GM12878 (cell line): ENCODE data around the gene TRMT10C. TPM values are rescaled to one million over a fixed set of nuclear protein-coding genes. Genes with fewer than 3 reads are reported as not detected.

ENCODE experiments used
- ATAC-seq: fragments of 200-7000 bp; cut with Tn5 transposase; 3 replicates; pipeline ENCODE4 v1.9.1; 2020; ENCODE audit warnings: mild to moderate bottlenecking, moderate library complexity
- BruUV-seq: library from RNA; stranded (reverse); fragments of 400-500 nt; replicated peaks from 2 replicates; lab custom pipeline; 2021; lab: Mats Ljungman, UMichigan
- CTCF ChIA-PET: fragments of 300-600 bp; sonication (Branson Sonifier 250); formaldehyde crosslinking; extraction: SDS; loops from one replicate; lab custom pipeline; 2021; ENCODE audit warnings: inconsistent platforms; lab: Yijun Ruan, JAX
- POLR2A ChIA-PET: fragments of 350-600 bp; formaldehyde crosslinking; extraction: SDS; loops from one replicate; lab custom pipeline; 2021; ENCODE audit warnings: inconsistent platforms; lab: Charles Lee
- RAD21 ChIA-PET: fragments of 300-600 bp; sonication (Branson Sonifier 250); formaldehyde crosslinking; loops from one replicate; lab custom pipeline; 2023; ENCODE audit warnings: antibody characterized with exemption; ENCODE audit not compliant: unreplicated experiment; lab: Charles Lee
- SMC1A ChIA-PET: fragments of 300-600 bp; sonication (Branson Sonifier 250); formaldehyde crosslinking; loops from one replicate; lab custom pipeline; 2023; ENCODE audit not compliant: unreplicated experiment, uncharacterized antibody; lab: Charles Lee
- DNase-seq: peaks from one replicate; pipeline ENCODE4 v3.0.0-alpha.2; 2011; ENCODE audit warnings: low read depth, low spot score
- FAIRE-seq: peaks from 3 replicates; lab custom pipeline; 2011; peaks lifted over from hg19 to GRCh38; lab: Jason Lieb, UNC
- H2AFZ ChIP-seq: 2 replicates; pipeline ENCODE4 v1.6.0; 2011; ENCODE audit warnings: low read depth, low read length, control low read depth; ENCODE audit not compliant: control insufficient read depth
- H3K27ac ChIP-seq: 2 replicates; pipeline ENCODE4 v1.5.1; 2011; ENCODE audit warnings: control low read depth; ENCODE audit not compliant: control insufficient read depth, insufficient read depth
- H3K27me3 ChIP-seq, 2 experiments: replicated peaks in 1 of 2; 2 replicates each; pipeline versions ENCODE4 v1.6.0 to v1.6.1; 2011; ENCODE audit warnings: low read length in 1 of 2; ENCODE audit not compliant: control insufficient read depth in 2 of 2, insufficient read depth in 2 of 2
- H3K36me3 ChIP-seq, 2 experiments: 2 replicates each; pipeline ENCODE4 v1.5.1; 2011; ENCODE audit warnings: low read length in 1 of 2; ENCODE audit not compliant: control insufficient read depth in 2 of 2, insufficient read depth in 2 of 2
- H3K4me1 ChIP-seq: 2 replicates; pipeline ENCODE4 v1.6.1; 2011; ENCODE audit warnings: mild to moderate bottlenecking, low read length, moderate library complexity, mixed read lengths; ENCODE audit not compliant: control insufficient read depth, insufficient read depth
- H3K4me2 ChIP-seq: 2 replicates; pipeline ENCODE4 v1.6.0; 2011; ENCODE audit warnings: control low read depth; ENCODE audit not compliant: control insufficient read depth, insufficient read depth
- H3K4me3 ChIP-seq: fragments of 200-600 bp; sonication (generic); 2 replicates; pipeline ENCODE4 v1.5.1; 2016
- H3K79me2 ChIP-seq: 2 replicates; pipeline ENCODE4 v1.6.0; 2011; ENCODE audit warnings: low read length; ENCODE audit not compliant: control insufficient read depth, insufficient read depth
- H3K9ac ChIP-seq: 2 replicates; pipeline ENCODE4 v1.8.0; 2011; ENCODE audit warnings: low read length, control low read depth, mixed read lengths; ENCODE audit not compliant: control insufficient read depth, insufficient read depth
- H3K9me3 ChIP-seq: replicated peaks from 3 replicates; pipeline ENCODE4 v1.5.1; 2011; ENCODE audit warnings: mild to moderate bottlenecking, low read length; ENCODE audit not compliant: control insufficient read depth, insufficient read depth
- H4K20me1 ChIP-seq: 2 replicates; pipeline ENCODE4 v1.6.0; 2011; ENCODE audit not compliant: control insufficient read depth, insufficient read depth
- BACH1 ChIP-seq: fragments of 450-650 bp; IDR thresholded peaks from 2 replicates; pipeline ENCODE4 v1.6.1; 2017; ENCODE audit warnings: mild to moderate bottlenecking, borderline replicate concordance
- ZNF687 ChIP-seq: fragments of 450-650 bp; IDR thresholded peaks from 2 replicates; pipeline ENCODE4 v1.6.1; 2017; ENCODE audit warnings: mild to moderate bottlenecking, moderate library complexity
- WGBS: methylation state at CpG from one replicate; pipeline ENCODE4 v1.1.6; 2016; ENCODE audit warnings: low lambda C conversion rate; ENCODE audit not compliant: insufficient replicate concordance, insufficient coverage; ENCODE audit errors: missing lambda C conversion rate; 5-methylcytosine and 5-hydroxymethylcytosine counted together
- in situ Hi-C: fragments of 300-500 bp; cut with MboI; formaldehyde crosslinking; loops from 9 replicates; pipeline ENCODE4 v1.14.3; 2018; ENCODE audit warnings: mixed read lengths
- intact Hi-C: fragments of 100-400 bp; cut with micrococcal nuclease; formaldehyde crosslinking; loops from one replicate; pipeline ENCODE4 v1.14.2; 2022; ENCODE audit not compliant: unreplicated experiment
- polyA plus RNA-seq, 11 experiments: library from polyadenylated mRNA; depleted of rRNA in 4 of 11; unstranded in 6 of 11; stranded (reverse) in 5 of 11; fragments of >200 nt; fragmentation: Nextera tagmentation in 4 of 11; fragmentation: Illumina TruSeq in 1 of 11; extraction: Ambion mirVana in 4 of 11; extraction: Trizol in 1 of 11; gene quantifications; 1 replicate in 1 of 11; 2 replicates in 10 of 11; pipeline versions ENCODE4 v1.2.1 to v1.2.3, GENCODE V29; 2011 to 2016; ENCODE audit warnings: inconsistent platforms in 2 of 11, missing spikeins in 2 of 11, low read depth in 1 of 11
- total RNA-seq, 4 experiments: library from RNA; depleted of rRNA in 3 of 4; stranded (reverse); fragments of >200 nt in 3 of 4; fragmentation: Illumina TruSeq in 1 of 4; extraction: Trizol in 1 of 4; gene quantifications; 2 replicates each; pipeline versions ENCODE4 v1.2.1 to v1.2.3, GENCODE V29; 2013 to 2021

TRMT10C gene
- total and polyA plus RNA-seq, 10 of the 15 experiments (the other 5 are each of a cell fraction or from before 2014, with no cell fraction given) = 33.0 to 82.1 (median 47.1) TPM

- POLR2A ChIA-PET = interaction anchor here (0.6 to 0.9 kb wide), 2 partner anchors 141 to 178 kb away, joined by 3 to 5 read pairs; no protein-coding TSS in a partner anchor
- H3K36me3 ChIP-seq = peaks cover 1 to 14% of the 10 kb centered on the region in 2 experiments; a peak in 3 of 4 replicates
- in situ Hi-C loops = no loop called here
Measured at GRCh38 chr3:101591071-101591470, 29.4 kb downstream of the TRMT10C start.

More at GRCh38 chr3:101591071-101591470, 29.4 kb downstream of the TRMT10C start:
- Histone ChIP-seq H3K4me1 (no peaks in the 10 kb centered on the region), H3K79me2 (no peaks in the 10 kb centered on the region; the same call in 1 of the 2 replicates), H4K20me1 (no peaks in the 10 kb centered on the region), H3K9ac (no peak overlapping the region), H3K4me3 (no peak overlapping the region), H3K27me3 (no peaks in the 10 kb centered on the region), H2AFZ (no peak overlapping the region), H3K4me2 (no peak overlapping the region), H3K27ac (no peak overlapping the region), H3K9me3 (no peaks in the 10 kb centered on the region)
- ATAC-seq = no peak
- TF ChIP-seq ZNF687 (no peak), BACH1 (no peak)
- no TSS peak for BruUV-seq
- 87% methylated on average over 3 of the region's 3 CpGs for WGBS
- ChIA-PET CTCF (interaction anchor here (0.9 to 1.4 kb wide), 2 partner anchors 17 to 88 kb away, joined by 3 to 4 read pairs; partner anchors contain the start of gene PCNP), SMC1A (no interaction called here), RAD21 (no interaction called here)
- intact Hi-C loops = no loop called here
- FAIRE-seq = no peak
- DNase-seq = no peak
